ENCODE data around the gene TRIP13.

- TF ChIP-seq POLR2AphosphoS5 (IDR thresholded peaks at IDR 0.05; ENCODE audit: low read depth) (no peak), CTCF (conservative IDR thresholded peaks at IDR 0.05; ENCODE audit: low read depth in 2 of 2) (no peak), REST (IDR thresholded peaks at IDR 0.05; ENCODE audit: unreplicated experiment) (no peak), EZH2 (IDR thresholded peaks at IDR 0.05; ENCODE audit: low read depth, unreplicated experiment) (no peak), JUNB (IDR thresholded peaks at IDR 0.05; ENCODE audit: unreplicated experiment) (no peak), ETS1 (IDR thresholded peaks at IDR 0.05) (no peak), ZNF462 (CRISPR knock-in tag; IDR thresholded peaks at IDR 0.05) (no peak), NANOG (IDR thresholded peaks at IDR 0.05; ENCODE audit: borderline replicate concordance) (no peak), CREB1 (CRISPR knock-in tag; IDR thresholded peaks at IDR 0.05; ENCODE audit: low read depth) (no peak), EZH2phosphoT487 (IDR thresholded peaks at IDR 0.05; ENCODE audit: unreplicated experiment) (no peak), STAT1 (IDR thresholded peaks at IDR 0.05; ENCODE audit: unreplicated experiment) (no peak)
These were observed 19.4 kb upstream of the TRIP13 start for GRCh38 chr5:873328-873727.
